ENCODE results near the gene PNKP.

PNKP gene

GRCh38 chr19:49857061-49857837 lies 10.1 kb downstream of the PNKP start:
- DNase-seq: no peak

DNA sequence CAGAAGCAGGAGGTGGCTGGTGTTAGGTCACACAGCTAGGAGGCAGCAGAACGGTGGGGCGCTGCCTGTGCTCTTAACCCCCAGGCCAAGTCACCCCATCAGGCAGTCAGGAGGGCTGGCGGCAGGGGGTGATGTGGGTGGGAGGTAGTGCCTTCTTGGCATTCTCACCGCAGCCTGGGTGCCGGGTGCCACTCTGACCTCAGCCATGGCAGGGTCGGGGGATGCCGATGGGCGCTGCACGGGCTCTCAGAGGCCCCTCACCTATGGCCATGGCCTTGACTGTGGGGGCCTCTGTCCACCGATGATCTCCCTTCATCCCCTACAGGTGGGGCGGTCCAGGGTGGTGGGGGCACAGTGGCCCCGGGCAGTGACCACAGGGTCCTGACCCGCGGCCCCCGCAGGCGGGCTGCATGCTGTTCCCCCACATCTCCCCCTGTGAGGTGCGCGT lies 10.8 kb downstream of the PNKP start:
- DNase-seq: no peak

- DNase-seq: no peak
Observed at GRCh38 chr19:49855676-49856573, 11.5 kb downstream of the PNKP start.

DNA sequence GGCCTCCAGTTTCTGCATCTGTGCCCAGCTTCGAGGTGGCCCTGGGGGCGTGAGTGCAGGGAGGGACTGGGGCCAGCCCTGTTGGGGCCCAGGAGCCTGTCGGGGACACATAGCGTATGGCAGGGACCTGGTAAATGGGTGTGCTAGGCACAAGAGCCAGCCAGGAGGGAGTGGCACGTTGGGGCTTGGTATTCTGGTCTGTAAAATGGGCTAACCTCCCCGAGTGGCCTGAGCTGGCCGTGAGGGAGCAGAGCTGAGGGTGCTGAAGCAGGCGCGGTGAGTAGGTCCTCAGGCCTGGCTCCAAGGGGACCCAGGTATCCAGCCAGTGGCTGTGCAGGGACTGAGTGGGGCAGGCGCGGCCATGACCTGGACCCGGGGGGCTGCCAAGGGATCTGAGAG lies 12.1 kb downstream of the PNKP start:
- DNase-seq: no peak

- DNase-seq: no peak
Observed at GRCh38 chr19:49854378-49855263, 12.8 kb downstream of the PNKP start.

GRCh38 chr19:49853852-49854377 lies 13.5 kb downstream of the PNKP start:
- DNase-seq: no peak

DNA sequence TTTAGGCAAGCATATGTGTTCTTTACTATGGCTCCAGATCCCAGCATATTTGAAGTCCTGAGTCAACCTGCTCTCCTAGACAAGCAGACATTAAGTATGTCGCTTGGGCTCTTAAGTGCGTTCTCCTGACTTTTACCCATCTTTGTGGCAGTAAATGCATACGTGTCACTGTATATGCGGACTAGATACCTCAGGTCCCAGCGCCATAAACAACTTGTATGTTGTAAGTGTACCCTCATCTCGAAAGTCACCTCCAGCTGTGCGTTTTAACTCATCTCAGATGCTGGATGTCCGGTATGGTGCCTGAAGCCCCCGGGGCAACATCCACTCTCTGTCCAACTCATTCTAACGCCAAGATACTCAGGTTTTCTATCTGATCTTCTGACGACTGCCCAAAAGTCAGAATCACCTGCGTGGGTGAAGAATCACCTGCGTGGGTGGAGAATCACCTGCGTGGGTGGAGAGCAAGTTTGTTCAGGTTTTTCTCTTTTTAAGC lies 14.7 kb downstream of the PNKP start:
- DNase-seq: no peak

DNA sequence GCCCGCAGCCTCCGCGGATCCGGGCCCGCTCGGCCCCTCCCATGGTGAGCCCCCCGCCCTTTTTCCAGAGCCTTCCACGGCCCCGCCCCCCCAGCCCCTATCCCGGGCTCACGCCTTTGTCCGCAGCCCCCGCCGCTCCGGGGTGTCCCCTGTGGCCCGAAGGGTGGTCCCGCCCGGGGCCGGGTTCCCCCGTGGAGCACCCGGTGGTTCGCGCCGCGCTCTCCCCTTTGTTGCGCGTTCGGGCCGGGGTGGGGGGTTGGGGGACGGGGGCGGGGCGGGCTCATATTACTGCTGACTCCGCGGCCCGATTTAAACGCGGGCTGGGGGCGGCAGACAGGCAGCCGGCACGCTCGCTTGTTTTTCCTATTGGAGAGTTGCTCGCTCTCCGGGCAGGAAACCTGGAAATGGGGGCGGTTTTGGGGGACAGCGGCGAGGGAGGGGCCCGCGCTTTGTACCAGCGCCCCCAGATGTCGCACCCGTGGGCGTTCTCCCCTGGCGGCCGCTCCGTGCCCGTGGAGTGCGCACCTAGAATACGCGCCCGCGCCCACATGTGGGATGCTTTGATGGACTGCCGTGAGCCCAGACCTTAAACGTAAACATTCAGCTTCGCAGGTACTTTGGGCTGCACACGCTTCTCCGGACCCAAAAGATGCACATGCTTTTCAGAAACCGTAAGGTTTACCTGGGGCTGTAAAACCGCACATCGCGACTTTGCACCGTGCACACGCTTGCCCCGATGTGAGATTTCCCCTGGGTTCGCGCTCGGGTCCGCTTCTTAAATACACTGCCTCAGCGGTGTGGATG lies 15.7 kb downstream of the PNKP start:
- DNase-seq: no peak

- DNase-seq: peak; percentile 58
Observed at GRCh38 chr19:49850487-49851342, 16.7 kb downstream of the PNKP start, which contains the start of gene PTOV1. Gene PTOV1 (plus strand): TSS chr19:49851159.

DNA sequence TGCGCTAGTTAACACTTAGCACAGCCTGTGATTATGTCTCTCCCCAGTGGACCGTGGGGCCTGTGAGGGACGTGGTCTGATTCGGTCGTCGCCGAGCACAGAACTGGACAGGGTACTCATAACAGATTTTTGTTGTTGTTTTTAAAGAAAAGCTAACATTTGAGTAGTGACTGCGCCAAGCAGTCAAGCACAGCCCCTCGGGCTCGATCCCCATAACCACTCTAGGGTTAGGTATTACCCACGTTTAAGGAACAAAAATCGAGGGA lies 17.2 kb downstream of the PNKP start:
- DNase-seq: no peak

DNA sequence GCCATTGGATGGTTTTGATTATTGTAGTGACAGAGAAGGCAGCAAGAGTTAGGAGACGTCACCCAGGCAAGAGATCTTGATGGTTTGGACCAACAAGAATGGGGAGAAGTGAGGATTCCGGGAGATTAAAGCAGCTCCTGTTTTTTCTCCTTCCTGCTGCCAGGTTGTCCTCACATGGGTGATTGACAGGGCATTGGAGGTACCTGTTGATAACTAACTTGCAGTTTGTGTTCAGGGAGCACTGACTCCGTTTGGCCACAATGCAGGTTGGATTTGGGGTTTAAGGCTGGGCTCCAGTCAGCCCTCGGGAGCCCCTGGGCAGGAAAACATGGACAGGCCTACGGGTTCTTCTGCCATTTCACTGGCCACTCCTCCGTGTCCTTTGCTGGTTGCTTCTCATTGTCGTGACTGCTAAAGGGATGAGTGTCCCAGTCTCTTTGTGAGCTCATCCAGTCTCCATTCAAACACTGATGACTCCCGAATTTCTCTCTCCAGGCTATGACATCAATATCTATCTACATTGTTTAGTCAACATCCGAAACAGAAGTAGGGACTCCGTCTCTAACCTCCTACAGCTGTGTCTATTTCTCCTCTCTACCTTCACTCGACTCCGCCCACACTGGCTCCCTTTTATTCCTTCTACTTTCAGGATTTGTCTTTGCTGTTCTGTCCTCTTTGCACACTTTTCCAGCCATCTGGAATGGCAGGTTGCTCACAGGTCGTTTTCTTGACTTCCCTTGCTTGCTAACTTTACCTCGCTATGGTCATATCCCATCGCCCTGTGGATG lies 17.7 kb downstream of the PNKP start:
- no peak for DNase-seq

DNA sequence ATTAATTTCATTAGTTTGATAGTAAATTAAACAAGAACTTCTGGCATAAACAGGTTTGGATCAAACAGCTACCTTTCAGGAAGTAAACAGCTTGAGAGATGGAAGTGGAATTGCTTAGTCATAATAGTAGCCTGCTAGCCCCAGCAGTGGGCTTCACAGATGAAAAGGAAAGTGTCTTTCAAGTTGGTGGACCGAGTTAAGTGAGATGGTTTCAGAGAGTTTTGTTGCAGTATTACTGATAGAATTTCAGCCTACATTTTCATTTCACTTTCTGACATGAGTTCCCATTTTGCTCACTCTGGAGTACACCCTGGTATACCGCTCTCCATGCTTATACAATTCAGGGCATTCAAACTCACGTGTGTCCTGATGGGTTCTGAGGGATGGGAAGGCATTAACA lies 18.4 kb downstream of the PNKP start:
- no peak for DNase-seq

DNA sequence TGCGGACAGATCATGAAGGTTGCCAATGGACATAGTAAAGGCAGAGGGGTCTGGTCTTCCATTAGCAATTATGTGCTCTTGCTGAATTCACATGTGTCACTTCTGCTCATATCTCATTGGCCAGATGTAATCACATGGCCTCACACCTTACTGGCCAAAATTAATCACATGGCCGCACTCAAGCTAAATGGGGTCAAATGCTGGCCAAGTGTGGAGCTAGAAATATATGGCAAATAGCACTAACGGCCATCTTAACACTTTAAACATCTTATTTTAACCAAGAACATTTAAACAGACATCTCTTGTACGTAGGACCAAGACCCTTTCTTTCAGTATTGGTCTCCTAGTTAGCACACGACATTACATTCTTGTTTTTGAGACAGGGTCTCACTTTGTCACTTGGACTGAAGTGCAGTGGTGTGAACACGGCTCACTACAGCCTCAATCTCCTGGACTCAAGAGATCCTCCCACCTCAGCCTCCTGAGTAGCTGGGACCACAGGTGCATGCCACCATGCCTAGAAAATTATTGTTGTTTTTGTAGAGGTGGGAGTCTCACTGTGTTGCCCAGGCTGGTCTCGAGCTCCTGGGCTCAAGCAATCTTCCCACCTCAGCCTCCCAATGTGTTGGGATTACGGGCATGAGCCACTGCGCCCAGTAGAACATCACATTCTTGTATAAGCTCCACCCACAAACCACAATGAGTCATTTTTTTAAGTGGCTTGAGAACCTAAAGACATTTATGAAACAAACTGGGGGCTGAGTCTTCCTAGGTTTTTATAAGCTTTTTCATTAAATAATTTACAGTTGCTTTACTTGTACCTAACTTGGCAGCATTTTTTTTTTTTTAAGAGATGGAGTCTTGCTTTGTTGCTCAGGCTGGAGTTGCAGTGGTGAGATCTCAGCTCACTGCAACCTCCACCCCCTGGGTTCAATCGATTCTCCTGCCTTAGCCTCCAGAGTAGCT lies 19.4 kb downstream of the PNKP start:
- peak; percentile 68 for DNase-seq

DNA sequence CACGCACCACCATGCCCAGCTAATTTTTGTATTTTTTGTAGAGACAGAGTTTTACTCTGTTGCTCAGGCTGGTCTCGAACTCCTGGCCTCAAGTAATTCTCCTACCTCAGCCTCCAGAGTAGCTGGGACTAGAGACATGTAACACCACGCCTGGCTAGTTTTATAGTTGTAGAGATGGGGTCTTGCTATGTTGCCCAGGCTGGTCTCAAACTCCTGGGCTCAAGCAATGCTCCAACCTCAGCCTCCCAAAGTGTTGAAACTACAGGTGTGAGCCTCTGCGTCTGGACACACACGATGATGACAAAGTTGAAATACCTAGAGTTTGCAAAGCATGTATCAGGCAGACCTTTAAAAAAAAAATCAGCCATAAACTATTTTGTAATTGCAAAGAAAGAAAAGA lies 21.0 kb downstream of the PNKP start:
- no peak for DNase-seq

DNA sequence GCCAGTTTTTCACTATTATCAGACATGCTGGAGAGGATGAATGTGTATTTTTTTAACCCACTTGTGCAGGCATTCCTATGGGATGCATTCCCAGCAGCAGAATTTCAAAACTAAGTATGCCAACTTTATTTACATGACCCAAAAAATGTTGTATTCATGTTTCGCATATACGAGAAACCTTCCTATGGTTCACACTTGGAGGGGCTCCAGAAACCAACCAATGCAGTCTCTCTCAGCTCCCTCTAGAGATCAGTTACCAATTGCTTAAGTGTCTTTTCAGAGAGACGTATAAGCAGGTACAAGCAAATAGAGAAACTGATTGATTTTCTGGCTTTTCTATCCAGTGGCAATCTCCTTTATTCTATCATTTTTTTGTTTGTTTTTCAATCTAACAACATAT lies 22.0 kb downstream of the PNKP start:
- DNase-seq: no peak

DNA sequence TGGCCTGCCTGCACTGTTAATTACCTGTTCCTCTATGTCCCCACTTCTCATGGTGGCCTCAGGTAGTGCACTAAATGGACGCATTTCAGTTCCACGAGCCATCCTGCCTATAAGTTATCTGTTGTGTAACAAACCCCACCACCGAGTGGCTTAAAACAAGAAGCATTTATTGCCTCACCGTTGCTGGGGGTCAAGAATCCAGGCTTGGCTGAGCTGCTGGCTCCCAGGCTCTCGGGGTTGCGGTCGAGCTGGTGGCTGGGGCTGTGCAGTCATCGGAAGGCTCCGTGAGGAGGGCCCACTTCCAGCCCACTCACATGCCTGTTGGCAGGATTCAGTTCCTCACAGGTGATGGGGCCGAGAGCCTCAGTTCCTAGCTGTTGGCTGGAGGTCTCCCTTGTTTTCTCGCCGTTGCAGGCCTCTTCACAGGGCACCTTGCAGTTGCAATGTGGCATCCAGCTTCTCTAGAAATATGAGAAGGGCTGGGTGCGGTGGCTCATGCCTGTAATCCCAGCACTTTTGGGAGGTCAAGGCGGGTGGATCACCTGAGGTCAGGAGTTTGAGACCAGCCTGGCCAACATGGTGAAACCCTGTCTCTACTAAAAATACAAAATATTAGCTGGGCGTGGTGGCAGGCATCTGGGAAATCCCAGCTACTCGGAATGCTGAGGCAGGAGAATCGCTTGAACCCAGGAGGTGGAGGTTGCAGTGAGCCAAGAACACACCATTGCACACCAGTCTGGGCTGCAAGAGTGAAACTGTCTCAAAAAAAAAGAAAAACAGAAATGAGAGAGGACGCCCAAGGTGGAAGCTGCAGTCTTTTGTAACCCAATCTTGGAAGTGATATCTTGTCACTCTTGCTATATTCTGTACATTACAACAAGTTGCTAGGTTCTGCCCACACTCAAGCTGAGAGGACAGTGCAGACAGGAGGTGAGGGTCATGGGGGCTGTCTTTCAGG lies 23.0 kb downstream of the PNKP start:
- no peak for DNase-seq

- no peak for DNase-seq
Observed at GRCh38 chr19:49843265-49843664, 24.1 kb downstream of the PNKP start.

Data from kidney glomerular epithelial cell (primary cell).